Caco-2 (cell line): Measurements from ENCODE around the gene TCF7L2. TPM values are rescaled to one million over a fixed set of nuclear protein-coding genes. Genes with fewer than 3 reads are reported as not detected.

Source experiments
- BruUV-seq: library from RNA; stranded (reverse); fragments of 400-500 nt; replicated peaks from 2 replicates; lab custom pipeline; 2021; lab: Mats Ljungman, UMichigan
- CTCF ChIA-PET: fragments of 300-600 bp; sonication (Branson Sonifier 250); formaldehyde crosslinking; loops from one replicate; lab custom pipeline; 2022; ENCODE audit warnings: antibody characterized with exemption; lab: Charles Lee
- POLR2A ChIA-PET: fragments of 300-600 bp; sonication (Branson Sonifier 250); formaldehyde crosslinking; loops from one replicate; lab custom pipeline; 2022; ENCODE audit warnings: antibody characterized with exemption; lab: Charles Lee
- DNase-seq, 2 experiments: peaks; one replicate each; pipeline versions ENCODE4 v3.0.0 to v3.0.0-alpha.2; 2020 to 2022
- H3K27me3 ChIP-seq: replicated peaks from 2 replicates; pipeline ENCODE4 v1.6.0; 2011; ENCODE audit warnings: low read length; ENCODE audit not compliant: control insufficient read depth, insufficient read depth
- H3K36me3 ChIP-seq: 2 replicates; pipeline ENCODE4 v1.5.1; 2011; ENCODE audit warnings: low read length; ENCODE audit not compliant: control insufficient read depth, insufficient read depth
- H3K4me1 ChIP-seq: fragments of 250-450 bp; sonication (Bioruptor Pico); 2 replicates; pipeline ENCODE4 v1.5.1; 2020; ENCODE audit warnings: mild to moderate bottlenecking
- H3K4me3 ChIP-seq: 2 replicates; pipeline ENCODE4 v1.5.1; 2011; ENCODE audit warnings: low read depth, mild to moderate bottlenecking, control low read depth, low read length
- H3K9me3 ChIP-seq: fragments of 250-450 bp; sonication (Bioruptor Pico); 2 replicates; pipeline ENCODE4 v1.5.1; 2020; ENCODE audit warnings: mild to moderate bottlenecking, moderate library complexity
- H3K27ac Mint-ChIP-seq: one replicate; pipeline ENCODE4 v1.8.0; 2022; ENCODE audit warnings: mixed read lengths; ENCODE audit not compliant: unreplicated experiment
- H3K27me3 Mint-ChIP-seq: one replicate; pipeline ENCODE4 v1.8.0; 2022; ENCODE audit warnings: mixed read lengths; ENCODE audit not compliant: insufficient read depth, unreplicated experiment
- H3K36me3 Mint-ChIP-seq: one replicate; pipeline ENCODE4 v1.8.0; 2022; ENCODE audit warnings: mild to moderate bottlenecking, mixed read lengths; ENCODE audit not compliant: insufficient read depth, unreplicated experiment
- H3K4me1 Mint-ChIP-seq: one replicate; pipeline ENCODE4 v1.8.0; 2022; ENCODE audit warnings: low read depth, mixed read lengths; ENCODE audit not compliant: unreplicated experiment
- H3K4me3 Mint-ChIP-seq: one replicate; pipeline ENCODE4 v1.8.0; 2022; ENCODE audit warnings: mild to moderate bottlenecking, moderate library complexity, mixed read lengths; ENCODE audit not compliant: unreplicated experiment
- H3K9me3 Mint-ChIP-seq: one replicate; pipeline ENCODE4 v1.8.0; 2022; ENCODE audit warnings: mixed read lengths; ENCODE audit not compliant: unreplicated experiment
- CTCF ChIP-seq, 2 experiments: fragments of 200-600 bp in 1 of 2; IDR thresholded peaks; 1 replicate in 1 of 2; 2 replicates in 1 of 2; pipeline versions ENCODE4 v1.5.1 to v1.8.0; 2011 to 2022; ENCODE audit warnings: antibody characterized with exemption in 1 of 2, control low read depth in 1 of 2, inconsistent platforms in 1 of 2, low read depth in 1 of 2, low read length in 1 of 2, mild to moderate bottlenecking in 1 of 2, moderate library complexity in 1 of 2; ENCODE audit not compliant: insufficient read depth in 1 of 2, severe bottlenecking in 1 of 2, unreplicated experiment in 1 of 2
- intact Hi-C: fragments of 100-400 bp; cut with micrococcal nuclease; formaldehyde crosslinking; loops from one replicate; pipeline ENCODE4 v1.10.0; 2022; ENCODE audit not compliant: unreplicated experiment
- total RNA-seq: library from RNA; stranded (reverse); gene quantifications from 2 replicates; pipeline ENCODE4 v1.2.3, GENCODE V29; 2022

The TCF7L2 gene
- total RNA-seq, 1 experiment from 2014 or later = 45.4 TPM

- no peak overlapping the region for H3K27ac Mint-ChIP-seq
- no peak overlapping the region for H3K4me3 Mint-ChIP-seq
- Histone ChIP-seq H3K27me3 (no peaks in the 10 kb centered on the region), H3K4me1 (peaks cover 15% of the 10 kb centered on the region), H3K36me3 (0 out of 2 replicates have a peak, but pooled peaks cover 1% of the 10 kb centered on the region), H3K4me3 (no peak overlapping the region), H3K9me3 (no peaks in the 10 kb centered on the region)
- no peak for DNase-seq
- POLR2A ChIA-PET = no interaction called here
- no peaks in the 10 kb centered on the region for H3K27me3 Mint-ChIP-seq
- TF ChIP-seq CTCF (IDR thresholded peaks at IDR 0.05; ENCODE audit: insufficient read depth in 1 of 2, low read depth in 1 of 2, low read length in 1 of 2, severe bottlenecking in 1 of 2, unreplicated experiment in 1 of 2) = no peak
- intact Hi-C loops = no loop called here
- CTCF ChIA-PET = no interaction called here
- H3K4me1 Mint-ChIP-seq = no peaks in the 10 kb centered on the region
- no TSS peak for BruUV-seq
- peaks cover 27% of the 10 kb centered on the region for H3K36me3 Mint-ChIP-seq
- no peaks in the 10 kb centered on the region for H3K9me3 Mint-ChIP-seq
These were observed 103.8 kb downstream of the TCF7L2 start for GRCh38 chr10:113053881-113054280.

GRCh38 chr10:113055458-113055857 lies 105.4 kb downstream of the TCF7L2 start:
- DNase-seq = no peak
- peaks cover 16% of the 10 kb centered on the region for H3K36me3 Mint-ChIP-seq
- H3K4me1 Mint-ChIP-seq = no peaks in the 10 kb centered on the region
- H3K9me3 Mint-ChIP-seq = no peaks in the 10 kb centered on the region
- H3K27me3 Mint-ChIP-seq = no peaks in the 10 kb centered on the region
- no peak overlapping the region for H3K4me3 Mint-ChIP-seq
- no peaks in the 10 kb centered on the region for H3K27me3 ChIP-seq
- no peak for TF ChIP-seq CTCF (IDR thresholded peaks at IDR 0.05; ENCODE audit: insufficient read depth in 1 of 2, low read depth in 1 of 2, low read length in 1 of 2, severe bottlenecking in 1 of 2, unreplicated experiment in 1 of 2)
- POLR2A ChIA-PET = no interaction called here
- no peaks in the 10 kb centered on the region for H3K36me3 ChIP-seq
- H3K4me1 ChIP-seq = peaks cover 30% of the 10 kb centered on the region
- intact Hi-C loops = no loop called here
- no TSS peak for BruUV-seq
- H3K27ac Mint-ChIP-seq = no peak overlapping the region
- H3K4me3 ChIP-seq = no peak overlapping the region
- H3K9me3 ChIP-seq = no peaks in the 10 kb centered on the region
- CTCF ChIA-PET = interaction anchor here (0.6 kb wide), 1 partner anchor 18 kb away, joined by 4 read pairs; no protein-coding TSS in a partner anchor

GRCh38 chr10:113056030-113056429 lies 106.0 kb downstream of the TCF7L2 start:
- no peaks in the 10 kb centered on the region for H3K36me3 ChIP-seq
- no TSS peak for BruUV-seq
- intact Hi-C loops = no loop called here
- H3K27me3 ChIP-seq = no peaks in the 10 kb centered on the region
- no peak overlapping the region for H3K4me3 ChIP-seq
- H3K36me3 Mint-ChIP-seq = peaks cover 16% of the 10 kb centered on the region
- no peak overlapping the region for H3K4me3 Mint-ChIP-seq
- H3K4me1 ChIP-seq = peaks cover 36% of the 10 kb centered on the region
- no peak for TF ChIP-seq CTCF (IDR thresholded peaks at IDR 0.05; ENCODE audit: insufficient read depth in 1 of 2, low read depth in 1 of 2, low read length in 1 of 2, severe bottlenecking in 1 of 2, unreplicated experiment in 1 of 2)
- no peaks in the 10 kb centered on the region for H3K9me3 ChIP-seq
- no peak for DNase-seq
- ChIA-PET CTCF (interaction anchor here (0.6 kb wide), 1 partner anchor 18 kb away, joined by 4 read pairs; no protein-coding TSS in a partner anchor), POLR2A (no interaction called here)
- H3K27ac Mint-ChIP-seq = no peak overlapping the region
- peaks cover under 1% of the 10 kb centered on the region for H3K4me1 Mint-ChIP-seq
- no peaks in the 10 kb centered on the region for H3K9me3 Mint-ChIP-seq
- H3K27me3 Mint-ChIP-seq = no peaks in the 10 kb centered on the region
